ENCODE data around the gene PPA1.

Gene PPA1

GRCh38 chr10:70169011-70169410, 64.2 kb downstream of the PPA1 start:
- no peak for DNase-seq
- peak overlapping the region; percentile 85 for H3K4me3 ChIP-seq (ENCODE audit: low read depth, low read length)
- H3K27me3 ChIP-seq (ENCODE audit: insufficient read depth, low read depth, severe bottlenecking) = no peaks in the 10 kb centered on the region
- TF ChIP-seq CTCF (IDR thresholded peaks at IDR 0.05; ENCODE audit: low read depth, low read length) = no peak
- H3K36me3 ChIP-seq = peaks cover 24% of the 10 kb centered on the region
- peaks cover 3% of the 10 kb centered on the region for H3K9me3 ChIP-seq (ENCODE audit: severe bottlenecking)
- H3K27ac ChIP-seq = no peak overlapping the region

- no peak for TF ChIP-seq CTCF (IDR thresholded peaks at IDR 0.05; ENCODE audit: low read depth, low read length)
- H3K36me3 ChIP-seq = peaks cover 28% of the 10 kb centered on the region
- DNase-seq = no peak
- H3K27ac ChIP-seq = no peak overlapping the region
- no peaks in the 10 kb centered on the region for H3K27me3 ChIP-seq (ENCODE audit: insufficient read depth, low read depth, severe bottlenecking)
- H3K9me3 ChIP-seq (ENCODE audit: severe bottlenecking) = peaks cover 3% of the 10 kb centered on the region
- H3K4me3 ChIP-seq (ENCODE audit: low read depth, low read length) = no peak overlapping the region
These were observed 66.0 kb downstream of the PPA1 start for GRCh38 chr10:70167246-70167645.

GRCh38 chr10:70166394-70166793, 66.8 kb downstream of the PPA1 start:
- Histone ChIP-seq H3K27me3 (ENCODE audit: insufficient read depth, low read depth, severe bottlenecking) (no peaks in the 10 kb centered on the region), H3K27ac (no peak overlapping the region), H3K36me3 (peaks cover 35% of the 10 kb centered on the region), H3K9me3 (ENCODE audit: severe bottlenecking) (peaks cover 3% of the 10 kb centered on the region), H3K4me3 (ENCODE audit: low read depth, low read length) (no peak overlapping the region)
- DNase-seq = no peak
- TF ChIP-seq CTCF (IDR thresholded peaks at IDR 0.05; ENCODE audit: low read depth, low read length) = no peak

GRCh38 chr10:70164163-70164562, 69.1 kb downstream of the PPA1 start:
- H3K9me3 ChIP-seq (ENCODE audit: severe bottlenecking) = no peaks in the 10 kb centered on the region
- TF ChIP-seq CTCF (IDR thresholded peaks at IDR 0.05; ENCODE audit: low read depth, low read length) = no peak
- H3K27ac ChIP-seq = no peak overlapping the region
- H3K27me3 ChIP-seq (ENCODE audit: insufficient read depth, low read depth, severe bottlenecking) = no peaks in the 10 kb centered on the region
- no peak overlapping the region for H3K4me3 ChIP-seq (ENCODE audit: low read depth, low read length)
- no peak for DNase-seq
- H3K36me3 ChIP-seq = peaks cover 56% of the 10 kb centered on the region

GRCh38 chr10:70163448-70163847, 69.8 kb downstream of the PPA1 start:
- TF ChIP-seq CTCF (IDR thresholded peaks at IDR 0.05; ENCODE audit: low read depth, low read length) = no peak
- no peak overlapping the region for H3K4me3 ChIP-seq (ENCODE audit: low read depth, low read length)
- H3K27ac ChIP-seq = no peak overlapping the region
- H3K27me3 ChIP-seq (ENCODE audit: insufficient read depth, low read depth, severe bottlenecking) = no peaks in the 10 kb centered on the region
- peaks cover 56% of the 10 kb centered on the region for H3K36me3 ChIP-seq
- H3K9me3 ChIP-seq (ENCODE audit: severe bottlenecking) = no peaks in the 10 kb centered on the region
- no peak for DNase-seq

GRCh38 chr10:70162892-70163201, 70.4 kb downstream of the PPA1 start:
- TF ChIP-seq CTCF (IDR thresholded peaks at IDR 0.05; ENCODE audit: low read depth, low read length) = no peak
- Histone ChIP-seq H3K4me3 (ENCODE audit: low read depth, low read length) (no peak overlapping the region), H3K36me3 (peaks cover 57% of the 10 kb centered on the region), H3K27me3 (ENCODE audit: insufficient read depth, low read depth, severe bottlenecking) (no peaks in the 10 kb centered on the region), H3K27ac (no peak overlapping the region), H3K9me3 (ENCODE audit: severe bottlenecking) (no peaks in the 10 kb centered on the region)
- DNase-seq = no peak
